BLaER1 treated with 17β-estradiol and CSF1 and Interleukin-3, amounts not matched to agents 10 nM and 100 nM (cell line): ENCODE data around the gene CNRIP1.

Source experiments
- H3K27ac ChIP-seq, 11 experiments: shearing (Covaris generic); formaldehyde crosslinking; 2 replicates each; pipeline ENCODE4 v1.8.1; 2022
- H3K27me3 ChIP-seq, 11 experiments: shearing (Covaris generic); formaldehyde crosslinking; 2 replicates each; pipeline ENCODE4 v1.8.1; 2022
- H3K36me3 ChIP-seq, 11 experiments: shearing (Covaris generic); formaldehyde crosslinking; 2 replicates each; pipeline ENCODE4 v1.8.1; 2022
- H3K4me1 ChIP-seq, 10 experiments: shearing (Covaris generic); formaldehyde crosslinking; 2 replicates each; pipeline ENCODE4 v1.8.1; 2022
- H3K4me2 ChIP-seq, 11 experiments: shearing (Covaris generic); formaldehyde crosslinking; 2 replicates each; pipeline ENCODE4 v1.8.1; 2022
- H3K4me3 ChIP-seq, 10 experiments: shearing (Covaris generic); formaldehyde crosslinking; 2 replicates each; pipeline ENCODE4 v1.8.1; 2022
- H3K9ac ChIP-seq, 11 experiments: shearing (Covaris generic); formaldehyde crosslinking; 2 replicates each; pipeline ENCODE4 v1.8.1; 2022
- H3K9me3 ChIP-seq, 11 experiments: shearing (Covaris generic); formaldehyde crosslinking; replicated peaks in 1 of 11; 2 replicates each; pipeline ENCODE4 v1.8.1; 2022
- H4K20me1 ChIP-seq, 11 experiments: shearing (Covaris generic); formaldehyde crosslinking; 2 replicates each; pipeline ENCODE4 v1.8.1; 2022
- Cebpa-rat ChIP-seq, 11 experiments: shearing (Covaris generic); IDR thresholded peaks; 2 replicates each; pipeline ENCODE4 v1.8.1; 2022

CNRIP1 gene

DNA sequence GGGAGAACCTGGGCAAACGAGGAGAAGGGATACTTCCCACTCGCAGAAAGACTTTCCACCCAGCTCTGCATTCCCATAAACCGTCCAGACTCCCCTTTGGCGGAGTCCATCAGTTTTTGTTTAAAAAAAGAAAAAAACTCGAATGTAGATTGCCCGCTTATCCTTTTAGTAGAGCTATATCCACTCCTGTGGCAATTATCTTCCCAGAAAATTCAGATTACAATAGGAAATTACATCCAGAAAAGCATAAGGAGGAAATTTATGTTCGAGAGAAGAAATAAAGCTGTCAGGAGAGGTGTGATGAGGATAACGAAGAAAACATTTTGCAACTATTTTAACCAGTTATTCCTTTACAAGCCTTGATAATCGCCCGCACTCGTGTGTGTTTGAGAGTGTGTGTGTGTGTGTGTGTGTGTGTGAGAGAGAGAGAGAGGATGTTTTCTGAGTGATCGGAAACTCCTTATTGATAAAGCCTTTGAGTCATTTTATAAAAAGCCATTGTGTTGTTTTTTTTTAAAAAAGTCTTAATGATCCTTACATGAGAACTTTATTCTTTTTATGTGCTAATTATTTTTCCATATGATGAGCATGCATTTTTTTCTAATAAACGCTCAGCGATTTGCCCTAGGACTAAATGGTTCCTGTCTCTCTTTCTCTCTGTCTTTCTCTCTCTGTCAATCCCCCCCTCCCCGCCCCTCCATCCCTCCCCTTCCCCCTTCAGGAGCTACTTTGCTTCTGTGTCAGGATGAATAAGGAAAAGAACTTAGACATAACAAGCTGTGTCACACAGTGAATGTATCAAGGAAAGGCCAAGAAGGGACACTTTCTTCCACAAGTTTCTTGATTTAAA lies 66.3 kb downstream of the CNRIP1 start:
- H3K27me3 ChIP-seq, result no peaks in the 10 kb centered on the region
- peaks cover 24 to 27% (median 25%) of the 10 kb centered on the region in 11 experiments for H4K20me1 ChIP-seq
- peaks cover 0 to 9% (median 5%) of the 10 kb centered on the region in 11 experiments; a peak in 10 of 22 replicates for H3K36me3 ChIP-seq
- H3K27ac ChIP-seq, result peak overlapping the region; percentile 76 to 99 (median 95)
- no peak for TF ChIP-seq Cebpa-rat (IDR thresholded peaks at IDR 0.05)
- no peaks in the 10 kb centered on the region for H3K9me3 ChIP-seq
- peak overlapping the region; percentile 78 to 96 (median 86) for H3K4me3 ChIP-seq
- peak overlapping the region; percentile 84 to 99 (median 97) for H3K9ac ChIP-seq
- H3K4me1 ChIP-seq, result peaks cover 27 to 41% (median 39%) of the 10 kb centered on the region in 10 experiments
- H3K4me2 ChIP-seq, result peak overlapping the region; percentile 56 to 95 (median 87)

- peaks cover 0 to 17% (median 11%) of the 10 kb centered on the region in 11 experiments; a peak in 10 of 22 replicates for H3K36me3 ChIP-seq
- TF ChIP-seq Cebpa-rat (IDR thresholded peaks at IDR 0.05), result no peak
- no peaks in the 10 kb centered on the region for H3K27me3 ChIP-seq
- peak within 1 kb of the TSS; percentile 96 to 99 (median 97) for H3K9ac ChIP-seq
- peak within 1 kb of the TSS; percentile 78 to 95 (median 91) for H3K4me2 ChIP-seq
- peak within 1 kb of the TSS; percentile 93 to 99 (median 95) for H3K27ac ChIP-seq
- H3K4me1 ChIP-seq, result peaks cover 33 to 48% (median 47%) of the 10 kb centered on the region in 10 experiments
- H4K20me1 ChIP-seq, result peaks cover 33 to 35% (median 33%) of the 10 kb centered on the region in 11 experiments
- H3K4me3 ChIP-seq, result peak within 1 kb of the TSS; percentile 78 to 96 (median 86)
- H3K9me3 ChIP-seq, result no peaks in the 10 kb centered on the region
Observed at GRCh38 chr2:68252400-68253218, 67.1 kb downstream of the CNRIP1 start, which contains the start of gene PPP3R1. TSS of gene PPP3R1 (minus strand) at chr2:68252532. CDS start at chr2:68252127, 405 bp downstream.

- Histone ChIP-seq H3K36me3 (peaks cover 0 to 20% (median 13%) of the 10 kb centered on the region in 11 experiments; a peak in 10 of 22 replicates), H3K27me3 (no peaks in the 10 kb centered on the region), H3K4me1 (peaks cover 38 to 55% (median 54%) of the 10 kb centered on the region in 10 experiments), H4K20me1 (peaks cover 40 to 42% (median 40%) of the 10 kb centered on the region in 11 experiments), H3K4me2 (peak overlapping the region in 9 of 11 experiments; percentile 81 to 95 (median 89); a peak in 12 of 22 replicates), H3K9ac (peak overlapping the region; percentile 96 to 99 (median 97)), H3K27ac (peak overlapping the region; percentile 93 to 99 (median 95)), H3K9me3 (no peaks in the 10 kb centered on the region), H3K4me3 (peak overlapping the region; percentile 78 to 96 (median 86))
- no peak for TF ChIP-seq Cebpa-rat (IDR thresholded peaks at IDR 0.05)
Observed at GRCh38 chr2:68251855-68252399, 67.8 kb downstream of the CNRIP1 start.

GRCh38 chr2:68251187-68251854 lies 68.4 kb downstream of the CNRIP1 start:
- peaks cover 43 to 61% (median 60%) of the 10 kb centered on the region in 10 experiments for H3K4me1 ChIP-seq
- no peak for TF ChIP-seq Cebpa-rat (IDR thresholded peaks at IDR 0.05)

GRCh38 chr2:68250652-68251186 lies 69.0 kb downstream of the CNRIP1 start:
- no peak for TF ChIP-seq Cebpa-rat (IDR thresholded peaks at IDR 0.05)
- no peaks in the 10 kb centered on the region for H3K9me3 ChIP-seq
- no peaks in the 10 kb centered on the region for H3K27me3 ChIP-seq
- peak overlapping the region; percentile 93 to 99 (median 95) for H3K27ac ChIP-seq
- peaks cover 43 to 62% (median 61%) of the 10 kb centered on the region in 10 experiments for H3K4me1 ChIP-seq
- peak overlapping the region; percentile 96 to 99 (median 97) for H3K9ac ChIP-seq
- H3K4me3 ChIP-seq, result peak overlapping the region; percentile 78 to 96 (median 86)
- peaks cover 0 to 21% (median 13%) of the 10 kb centered on the region in 11 experiments; a peak in 10 of 22 replicates for H3K36me3 ChIP-seq
- H3K4me2 ChIP-seq, result peak overlapping the region; percentile 78 to 95 (median 89)
- peaks cover 52 to 54% (median 52%) of the 10 kb centered on the region in 11 experiments for H4K20me1 ChIP-seq

More at GRCh38 chr2:68251187-68251854, 68.4 kb downstream of the CNRIP1 start:
- H3K27me3 ChIP-seq, result no peaks in the 10 kb centered on the region
- peak overlapping the region; percentile 96 to 99 (median 97) for H3K9ac ChIP-seq
- H3K4me3 ChIP-seq, result peak overlapping the region; percentile 78 to 96 (median 86)
- peaks cover 0 to 21% (median 13%) of the 10 kb centered on the region in 11 experiments; a peak in 10 of 22 replicates for H3K36me3 ChIP-seq
- H4K20me1 ChIP-seq, result peaks cover 46 to 48% (median 46%) of the 10 kb centered on the region in 11 experiments
- H3K27ac ChIP-seq, result peak overlapping the region; percentile 93 to 99 (median 95)
- no peaks in the 10 kb centered on the region for H3K9me3 ChIP-seq
- H3K4me2 ChIP-seq, result peak overlapping the region; percentile 78 to 95 (median 89)

GRCh38 chr2:68250196-68250595 lies 69.6 kb downstream of the CNRIP1 start:
- Histone ChIP-seq H3K4me3 (peak overlapping the region; percentile 78 to 96 (median 86)), H3K9ac (peak overlapping the region; percentile 96 to 99 (median 97)), H3K36me3 (peaks cover 0 to 22% (median 13%) of the 10 kb centered on the region in 11 experiments; a peak in 11 of 22 replicates), H3K4me1 (peaks cover 40 to 62% (median 61%) of the 10 kb centered on the region in 10 experiments), H3K4me2 (peak overlapping the region; percentile 78 to 95 (median 89)), H3K27ac (peak overlapping the region; percentile 93 to 99 (median 95)), H3K27me3 (no peaks in the 10 kb centered on the region), H3K9me3 (no peaks in the 10 kb centered on the region), H4K20me1 (peaks cover 57 to 59% (median 57%) of the 10 kb centered on the region in 11 experiments)
- no peak for TF ChIP-seq Cebpa-rat (IDR thresholded peaks at IDR 0.05)

GRCh38 chr2:68248806-68249205 lies 70.9 kb downstream of the CNRIP1 start:
- Histone ChIP-seq H3K4me2 (peak overlapping the region; percentile 43 to 94 (median 85)), H4K20me1 (peaks cover 71 to 73% (median 71%) of the 10 kb centered on the region in 11 experiments), H3K9ac (peak overlapping the region in 3 of 11 experiments; percentile 97 to 98 (median 98); a peak in 6 of 22 replicates), H3K36me3 (peaks cover 6 to 34% (median 18%) of the 10 kb centered on the region in 11 experiments; a peak in 12 of 22 replicates), H3K27ac (peak overlapping the region in 1 of 11 experiments; percentile 97; a peak in 2 of 22 replicates), H3K4me1 (peaks cover 37 to 64% (median 58%) of the 10 kb centered on the region in 10 experiments), H3K27me3 (no peaks in the 10 kb centered on the region), H3K9me3 (no peaks in the 10 kb centered on the region), H3K4me3 (peak overlapping the region in 1 of 10 experiments; percentile 89; a peak in 4 of 20 replicates)
- TF ChIP-seq Cebpa-rat (IDR thresholded peaks at IDR 0.05), result no peak
